A673 (cell line): ENCODE data around the gene DLX2. TPM values are rescaled to one million over a fixed set of nuclear protein-coding genes. Genes with fewer than 3 reads are reported as not detected.

Experiments used
- BruUV-seq: library from RNA; stranded (reverse); fragments of 400-500 nt; replicated peaks from 2 replicates; lab custom pipeline; 2021; lab: Mats Ljungman, UMichigan
- CTCF ChIA-PET: fragments of 300-600 bp; sonication (Branson Sonifier 250); formaldehyde crosslinking; loops from one replicate; lab custom pipeline; 2022; ENCODE audit warnings: antibody characterized with exemption; lab: Charles Lee
- POLR2A ChIA-PET: fragments of 300-600 bp; sonication (Branson Sonifier 250); formaldehyde crosslinking; loops from one replicate; lab custom pipeline; 2022; ENCODE audit warnings: antibody characterized with exemption; ENCODE audit not compliant: low non-redundant PET; lab: Charles Lee
- DNase-seq: peaks from one replicate; pipeline ENCODE4 v3.0.0-alpha.2; 2015; ENCODE audit warnings: low spot score
- H3K27ac ChIP-seq: fragments of 200-600 bp; sonication (generic); 2 replicates; pipeline ENCODE4 v1.5.1; 2016; ENCODE audit warnings: mixed run types, low read depth, mild to moderate bottlenecking, mixed read lengths, antibody characterized with exemption, low read length; ENCODE audit not compliant: poor library complexity, severe bottlenecking
- H3K27me3 ChIP-seq: fragments of 200-600 bp; sonication (generic); replicated peaks from 2 replicates; pipeline ENCODE4 v1.6.1; 2017; ENCODE audit warnings: mixed run types, low read depth, mild to moderate bottlenecking, mixed read lengths, antibody characterized with exemption, low read length; ENCODE audit not compliant: insufficient read depth, poor library complexity
- H3K36me3 ChIP-seq: fragments of 200-600 bp; sonication (generic); 2 replicates; pipeline ENCODE4 v1.6.1; 2016; ENCODE audit warnings: mixed run types, mild to moderate bottlenecking, mixed read lengths, antibody characterized with exemption, low read length; ENCODE audit not compliant: insufficient read depth, poor library complexity, severe bottlenecking
- H3K4me1 ChIP-seq: fragments of 200-600 bp; sonication (generic); 2 replicates; pipeline ENCODE4 v1.6.1; 2017; ENCODE audit warnings: mixed run types, mild to moderate bottlenecking, mixed read lengths, antibody characterized with exemption, low read length; ENCODE audit not compliant: insufficient read depth, poor library complexity, severe bottlenecking
- H3K4me3 ChIP-seq: fragments of 200-600 bp; sonication (generic); 2 replicates; pipeline ENCODE4 v1.5.1; 2016; ENCODE audit warnings: low read depth, mixed run types, mild to moderate bottlenecking, mixed read lengths, low read length; ENCODE audit not compliant: poor library complexity, severe bottlenecking
- H3K9me3 ChIP-seq: fragments of 200-600 bp; sonication (generic); 2 replicates; pipeline ENCODE4 v1.6.1; 2016; ENCODE audit warnings: mixed run types, low read depth, mild to moderate bottlenecking, mixed read lengths, antibody characterized with exemption, low read length; ENCODE audit not compliant: poor library complexity, severe bottlenecking
- CTCF ChIP-seq: fragments of 300-800, 200-600 bp; sonication (generic); conservative IDR thresholded peaks from 2 replicates; pipeline ENCODE4 v1.5.1; 2017; ENCODE audit warnings: low read depth, mild to moderate bottlenecking, antibody characterized with exemption, low read length, moderate library complexity, mixed read lengths
- EZH2 ChIP-seq: fragments of 200-600 bp; sonication (generic); IDR thresholded peaks from 2 replicates; pipeline ENCODE4 v1.6.1; 2017; ENCODE audit warnings: borderline replicate concordance, low read depth, mild to moderate bottlenecking, mixed read lengths, antibody characterized with exemption, low read length; ENCODE audit not compliant: poor library complexity, severe bottlenecking
- intact Hi-C: fragments of 100-400 bp; cut with micrococcal nuclease; formaldehyde crosslinking; loops from one replicate; pipeline ENCODE4 v1.10.0; 2022; ENCODE audit not compliant: unreplicated experiment
- total RNA-seq: library from RNA; stranded (reverse); gene quantifications from 2 replicates; pipeline ENCODE4 v1.2.3, GENCODE V29; 2021

Gene DLX2
- total RNA-seq, 1 experiment from 2014 or later: 20.4 TPM

GRCh38 chr2:172089005-172089504, 13.6 kb downstream of the DLX2 start:
- ChIA-PET CTCF (no interaction called here), POLR2A (no interaction called here)
- peak overlapping the region; percentile 66 for H3K27ac ChIP-seq
- intact Hi-C loops: no loop called here
- peaks cover 7% of the 10 kb centered on the region for H3K36me3 ChIP-seq
- no peaks in the 10 kb centered on the region for H3K9me3 ChIP-seq
- TSS peak; percentile 27 for BruUV-seq
- no peaks in the 10 kb centered on the region for H3K27me3 ChIP-seq
- peaks cover 42% of the 10 kb centered on the region for H3K4me1 ChIP-seq
- DNase-seq: no peak
- TF ChIP-seq EZH2: no peak
- TF ChIP-seq CTCF: no peak
- H3K4me3 ChIP-seq: no peak overlapping the region

GRCh38 chr2:172088245-172089004, 14.3 kb downstream of the DLX2 start:
- ChIA-PET POLR2A (interaction anchor here (0.6 kb wide), 1 partner anchor 249 kb away, joined by 3 read pairs; no protein-coding TSS in a partner anchor), CTCF (no interaction called here)

GRCh38 chr2:172087780-172088244, 14.9 kb downstream of the DLX2 start:
- DNase-seq: no peak
- TF ChIP-seq EZH2 (no peak), CTCF (no peak)
- Histone ChIP-seq H3K4me1 (peaks cover 43% of the 10 kb centered on the region), H3K36me3 (peaks cover 7% of the 10 kb centered on the region), H3K27ac (no peak overlapping the region), H3K27me3 (no peaks in the 10 kb centered on the region), H3K4me3 (peak overlapping the region; percentile 70), H3K9me3 (no peaks in the 10 kb centered on the region)
- CTCF ChIA-PET: no interaction called here
- BruUV-seq: no TSS peak
- intact Hi-C loops: no loop called here
- POLR2A ChIA-PET: interaction anchor here (0.6 kb wide), 1 partner anchor 249 kb away, joined by 3 read pairs; no protein-coding TSS in a partner anchor

More at GRCh38 chr2:172088245-172089004, 14.3 kb downstream of the DLX2 start:
- TF ChIP-seq CTCF: no peak
- TF ChIP-seq EZH2: no peak
- intact Hi-C loops: no loop called here
- no TSS peak for BruUV-seq
- Histone ChIP-seq H3K36me3 (peaks cover 7% of the 10 kb centered on the region), H3K4me1 (peaks cover 43% of the 10 kb centered on the region), H3K27ac (no peak overlapping the region), H3K27me3 (no peaks in the 10 kb centered on the region), H3K9me3 (no peaks in the 10 kb centered on the region), H3K4me3 (no peak overlapping the region)
- DNase-seq: no peak
